Measurements from ENCODE around the gene PHLDB2. TPM values are rescaled to one million over a fixed set of nuclear protein-coding genes. Genes with fewer than 3 reads are reported as not detected.

The PHLDB2 gene
- total RNA-seq, 6 donors from 2014 or later = 22.4 to 67.1 (median 42.7) TPM

DNA sequence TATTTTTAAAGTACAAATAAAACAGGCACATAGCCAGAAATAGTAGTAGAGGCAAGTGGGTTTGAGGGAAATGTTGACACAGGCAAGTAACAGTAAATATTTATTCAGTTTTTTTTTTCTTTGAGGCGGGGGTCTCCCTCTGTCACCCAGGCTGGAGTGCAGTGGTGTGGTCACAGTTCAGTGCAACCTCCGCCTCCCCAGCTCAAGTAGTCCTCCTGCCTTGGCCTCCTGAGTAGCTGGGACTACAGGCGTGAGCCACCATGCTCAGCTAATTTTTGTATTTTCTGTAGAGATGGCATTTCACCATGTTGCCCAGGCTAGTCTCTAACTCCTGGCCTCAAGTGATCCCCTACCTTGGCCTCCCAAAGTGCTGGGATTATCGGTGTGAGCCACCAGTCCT, 43.5 kb downstream of the PHLDB2 start:
- Histone ChIP-seq H3K9me3 (no peaks in the 10 kb centered on the region), H3K27ac (no peak overlapping the region), H3K36me3 (no peaks in the 10 kb centered on the region), H3K4me3 (no peak overlapping the region), H3K27me3 (no peaks in the 10 kb centered on the region), H3K4me1 (peaks cover 0 to 16% (median 9%) of the 10 kb centered on the region in 4 donors)
- 77 to 88% methylated on average over 4 of the region's 4 CpGs for WGBS, 2 donors
- ATAC-seq (ENCODE audit: low FRiP score in 2 of 2) (no peak), DNase-seq (no peak)
- TF ChIP-seq EP300 (IDR thresholded peaks at IDR 0.05) = no peak
- no peak for TF ChIP-seq POLR2A (IDR thresholded peaks at IDR 0.05)
- no peak for TF ChIP-seq POLR2AphosphoS5 (IDR thresholded peaks at IDR 0.05)

- Histone ChIP-seq H3K4me3 (no peak overlapping the region), H3K4me1 (peaks cover 0 to 16% (median 9%) of the 10 kb centered on the region in 4 donors), H3K27ac (no peak overlapping the region), H3K36me3 (no peaks in the 10 kb centered on the region), H3K27me3 (no peaks in the 10 kb centered on the region), H3K9me3 (no peaks in the 10 kb centered on the region)
- DNase-seq (no peak), ATAC-seq (ENCODE audit: low FRiP score in 2 of 2) (no peak)
- TF ChIP-seq POLR2A (IDR thresholded peaks at IDR 0.05) = no peak
- WGBS, 2 donors = 72 to 84% methylated on average over 2 of the region's 2 CpGs
Measured at GRCh38 chr3:111903067-111903511, 44.0 kb downstream of the PHLDB2 start.

DNA sequence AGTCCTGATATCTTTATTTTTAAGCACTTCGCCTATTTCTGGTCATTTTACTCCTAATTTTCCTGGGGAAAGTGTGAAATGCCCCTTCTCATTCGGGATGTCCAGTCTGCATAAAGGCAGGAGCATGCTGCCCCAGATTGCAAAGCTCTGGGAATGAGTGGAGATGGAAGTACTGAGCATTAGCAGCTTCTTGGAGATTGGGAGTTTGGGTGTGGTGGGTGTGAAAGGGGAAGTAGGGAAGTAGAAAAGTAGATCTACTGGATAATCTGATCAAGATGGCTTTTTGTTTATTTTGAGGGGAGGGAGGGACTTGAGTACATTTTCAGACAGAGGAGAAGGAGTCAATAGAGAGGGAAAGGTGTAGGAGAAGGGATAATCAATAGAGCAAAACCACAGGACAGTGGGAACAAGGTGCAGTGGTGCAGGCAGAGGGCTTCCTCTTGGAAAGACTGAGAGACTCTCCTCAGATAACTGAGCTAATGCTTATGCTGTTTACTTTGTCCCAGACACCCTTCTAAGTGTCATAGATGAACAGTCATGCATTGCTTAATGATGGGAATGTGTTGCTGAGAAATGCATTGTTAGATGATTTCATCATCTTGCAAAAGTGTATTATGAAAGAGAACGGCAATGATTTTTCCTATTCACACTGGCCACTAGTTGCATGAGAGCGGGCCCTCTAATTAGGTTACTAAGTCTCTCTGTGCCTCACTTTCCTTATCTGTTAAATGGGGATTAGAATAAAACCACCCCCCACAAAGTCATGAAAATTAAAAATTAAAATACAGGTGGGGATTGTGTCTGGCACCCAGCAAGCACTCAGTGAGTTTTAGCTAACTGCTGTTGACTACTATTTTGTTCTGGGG, 45.5 kb downstream of the PHLDB2 start:
- WGBS, 2 donors = 76 to 79% methylated on average over 4 of the region's 4 CpGs
- Histone ChIP-seq H3K9me3 (no peaks in the 10 kb centered on the region), H3K36me3 (no peaks in the 10 kb centered on the region), H3K27ac (no peak overlapping the region), H3K27me3 (no peaks in the 10 kb centered on the region), H3K4me3 (no peak overlapping the region), H3K4me1 (peaks cover 0 to 16% (median 9%) of the 10 kb centered on the region in 4 donors)
- peak in 1 of 2 donors; percentile 93 for ATAC-seq (ENCODE audit: low FRiP score in 2 of 2)
- DNase-seq = no peak
- TF ChIP-seq, protein P1, sequence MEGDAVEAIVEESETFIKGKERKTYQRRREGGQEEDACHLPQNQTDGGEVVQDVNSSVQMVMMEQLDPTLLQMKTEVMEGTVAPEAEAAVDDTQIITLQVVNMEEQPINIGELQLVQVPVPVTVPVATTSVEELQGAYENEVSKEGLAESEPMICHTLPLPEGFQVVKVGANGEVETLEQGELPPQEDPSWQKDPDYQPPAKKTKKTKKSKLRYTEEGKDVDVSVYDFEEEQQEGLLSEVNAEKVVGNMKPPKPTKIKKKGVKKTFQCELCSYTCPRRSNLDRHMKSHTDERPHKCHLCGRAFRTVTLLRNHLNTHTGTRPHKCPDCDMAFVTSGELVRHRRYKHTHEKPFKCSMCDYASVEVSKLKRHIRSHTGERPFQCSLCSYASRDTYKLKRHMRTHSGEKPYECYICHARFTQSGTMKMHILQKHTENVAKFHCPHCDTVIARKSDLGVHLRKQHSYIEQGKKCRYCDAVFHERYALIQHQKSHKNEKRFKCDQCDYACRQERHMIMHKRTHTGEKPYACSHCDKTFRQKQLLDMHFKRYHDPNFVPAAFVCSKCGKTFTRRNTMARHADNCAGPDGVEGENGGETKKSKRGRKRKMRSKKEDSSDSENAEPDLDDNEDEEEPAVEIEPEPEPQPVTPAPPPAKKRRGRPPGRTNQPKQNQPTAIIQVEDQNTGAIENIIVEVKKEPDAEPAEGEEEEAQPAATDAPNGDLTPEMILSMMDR (IDR thresholded peaks at IDR 0.05) = peak in 1 of 6 experiments; percentile 14
- TF ChIP-seq POLR2AphosphoS5 (IDR thresholded peaks at IDR 0.05) (peak in 1 of 2 donors; percentile 92), POLR2A (IDR thresholded peaks at IDR 0.05) (no peak), EP300 (IDR thresholded peaks at IDR 0.05) (peak in 1 of 4 donors; percentile 66)

DNA sequence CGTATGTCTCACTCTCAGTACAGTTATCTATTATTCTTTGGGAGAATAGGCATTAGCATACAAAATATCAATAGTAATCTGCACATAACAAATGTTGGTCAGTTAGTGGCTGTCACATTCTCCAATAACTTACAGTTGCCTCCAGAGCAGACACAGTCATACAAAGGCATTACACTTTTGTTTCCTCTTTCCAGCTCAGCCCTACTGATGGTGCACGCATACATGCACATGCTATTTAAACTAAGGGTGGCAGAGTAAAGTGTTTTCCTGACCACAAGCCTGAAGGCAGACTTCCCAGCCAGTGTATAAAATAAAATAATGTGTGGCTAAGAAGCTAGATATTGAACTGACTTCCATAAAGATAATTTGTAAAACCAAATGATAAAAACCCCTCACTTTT, 47.6 kb downstream of the PHLDB2 start:
- DNase-seq = no peak
- H3K27me3 ChIP-seq = no peaks in the 10 kb centered on the region
- no peaks in the 10 kb centered on the region for H3K36me3 ChIP-seq
- H3K4me1 ChIP-seq = peaks cover 5 to 28% (median 12%) of the 10 kb centered on the region in 4 donors
- 72 to 85% methylated on average over 2 of the region's 2 CpGs for WGBS, 2 donors
- no peak overlapping the region for H3K4me3 ChIP-seq
- no peak for ATAC-seq (ENCODE audit: low FRiP score in 2 of 2)
- no peak for TF ChIP-seq POLR2AphosphoS5 (IDR thresholded peaks at IDR 0.05)
- TF ChIP-seq, protein P1 (IDR thresholded peaks at IDR 0.05) = no peak
- no peak for TF ChIP-seq POLR2A (IDR thresholded peaks at IDR 0.05)
- TF ChIP-seq EP300 (IDR thresholded peaks at IDR 0.05) = no peak
- H3K9me3 ChIP-seq = no peaks in the 10 kb centered on the region
- H3K27ac ChIP-seq = no peak overlapping the region

- Histone ChIP-seq H3K4me1 (peaks cover 5 to 28% (median 12%) of the 10 kb centered on the region in 4 donors), H3K4me3 (no peak overlapping the region), H3K9me3 (no peaks in the 10 kb centered on the region), H3K36me3 (no peaks in the 10 kb centered on the region), H3K27me3 (no peaks in the 10 kb centered on the region), H3K27ac (no peak overlapping the region)
- ATAC-seq (ENCODE audit: low FRiP score in 2 of 2) = no peak
- no peak for TF ChIP-seq POLR2A (IDR thresholded peaks at IDR 0.05)
- 77 to 82% methylated on average over 4 of the region's 4 CpGs for WGBS, 2 donors
- DNase-seq = no peak
Measured at GRCh38 chr3:111907151-111907550, 48.1 kb downstream of the PHLDB2 start.

DNA sequence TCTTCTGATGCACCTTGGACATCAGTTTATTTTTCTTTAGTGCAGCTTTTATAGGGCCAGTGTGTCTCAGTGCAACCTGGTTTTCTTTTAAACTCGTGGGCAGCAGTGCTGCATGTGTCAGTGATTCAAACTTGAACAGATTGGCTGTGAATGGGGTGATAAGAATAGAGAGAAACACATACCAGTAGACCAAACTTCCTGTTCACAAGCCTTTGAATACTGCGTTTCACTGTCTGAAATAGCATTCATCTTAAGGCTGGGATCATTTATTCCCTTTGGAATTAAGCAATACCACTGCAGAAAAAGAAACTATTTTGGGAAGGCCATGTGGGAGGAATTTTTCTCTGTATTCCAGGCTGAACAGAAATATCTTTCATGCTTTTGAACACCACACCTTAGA, 51.7 kb downstream of the PHLDB2 start:
- H3K4me3 ChIP-seq = no peak overlapping the region
- no peaks in the 10 kb centered on the region for H3K27me3 ChIP-seq
- H3K4me1 ChIP-seq = peaks cover 0 to 12% (median 6%) of the 10 kb centered on the region in 4 donors
- DNase-seq = no peak
- TF ChIP-seq, protein P1 (IDR thresholded peaks at IDR 0.05) = no peak
- no peak for TF ChIP-seq EP300 (IDR thresholded peaks at IDR 0.05)
- TF ChIP-seq POLR2A (IDR thresholded peaks at IDR 0.05) = no peak
- TF ChIP-seq POLR2AphosphoS5 (IDR thresholded peaks at IDR 0.05) = no peak
- H3K36me3 ChIP-seq = peaks cover 0 to 14% (median 2%) of the 10 kb centered on the region in 4 donors
- peak in 1 of 2 donors; percentile 64 for ATAC-seq (ENCODE audit: low FRiP score in 2 of 2)
- no peaks in the 10 kb centered on the region for H3K9me3 ChIP-seq
- 13% methylated on average over 2 of the region's 2 CpGs for WGBS, 2 donors
- peak overlapping the region in 1 of 4 donors; percentile 1 for H3K27ac ChIP-seq

Data from upper lobe of left lung (tissue), 6 donors.